NCI-H2107 treated with DMSO at 0.1 percent for 48 hours (cell line): ENCODE measurements around the gene TLDC2.

Experiments
- DNase-seq: peaks from one replicate; lab custom pipeline; 2025; ENCODE audit not compliant: unreplicated experiment; lab: John Stamatoyannopoulos, UW

TLDC2 gene

DNA sequence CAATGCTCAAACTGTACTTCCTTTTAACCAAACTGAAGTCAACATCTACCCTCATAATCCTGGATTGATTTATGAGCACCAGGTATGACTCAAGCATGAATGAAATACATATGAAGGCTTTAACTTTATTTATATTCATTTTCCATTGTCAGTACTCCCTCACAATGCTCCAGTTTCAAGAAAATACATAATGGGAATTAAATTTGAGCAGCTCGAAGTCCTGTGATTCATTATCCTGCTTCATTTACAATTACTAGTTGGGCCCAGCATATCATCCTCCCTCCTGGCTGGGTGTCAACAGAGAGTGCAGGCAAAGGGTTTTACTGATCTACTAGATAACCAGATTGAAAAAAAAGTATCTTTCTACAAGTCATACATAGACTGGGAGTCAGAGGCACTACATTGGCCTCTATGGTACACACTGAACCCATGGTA, 65.5 kb downstream of the TLDC2 start:
- no peak for DNase-seq
